Endothelial cell of umbilical vein (primary cell): Measurements from ENCODE around the gene AUTS2. TPM values are rescaled to one million over a fixed set of nuclear protein-coding genes. Genes with fewer than 3 reads are reported as not detected.

Experiments
- BruUV-seq: library from RNA; stranded (reverse); fragments of 400-500 nt; replicated peaks from 2 replicates; lab custom pipeline; 2021; lab: Mats Ljungman, UMichigan
- CTCF ChIA-PET: fragments of 300-600, 350-600 bp; sonication (Branson Sonifier 250); formaldehyde crosslinking; loops from one replicate; lab custom pipeline; 2021; ENCODE audit warnings: antibody characterized with exemption, inconsistent platforms; lab: Charles Lee
- POLR2A ChIA-PET: fragments of 300-600, 350-600 bp; sonication (Branson Sonifier 250); formaldehyde crosslinking; loops from one replicate; lab custom pipeline; 2021; ENCODE audit warnings: antibody characterized with exemption, inconsistent platforms; lab: Charles Lee
- DNase-seq: peaks from one replicate; pipeline ENCODE4 v3.0.0-alpha.2; 2011; ENCODE audit warnings: low read depth, low spot score
- FAIRE-seq: peaks from 2 replicates; lab custom pipeline; 2011; peaks lifted over from hg19 to GRCh38; lab: Jason Lieb, UNC
- H2AFZ ChIP-seq: 2 replicates; pipeline ENCODE4 v1.6.0; 2012; ENCODE audit warnings: low read depth, low read length, control low read depth, inconsistent platforms
- H3K27ac ChIP-seq: 2 replicates; pipeline ENCODE4 v1.5.1; 2011; ENCODE audit warnings: low read depth, mild to moderate bottlenecking, control low read depth, low read length, moderate library complexity; ENCODE audit not compliant: insufficient read depth
- H3K27me3 ChIP-seq, 2 experiments: 2 replicates each; pipeline versions ENCODE4 v1.6.0 to v1.6.1; 2011; ENCODE audit warnings: low read length in 2 of 2, mixed read lengths in 1 of 2; ENCODE audit not compliant: control insufficient read depth in 2 of 2, insufficient read depth in 2 of 2
- H3K36me3 ChIP-seq, 2 experiments: 2 replicates in 1 of 2; 3 replicates in 1 of 2; pipeline ENCODE4 v1.5.1; 2011; ENCODE audit warnings: low read length in 2 of 2, mild to moderate bottlenecking in 1 of 2, moderate library complexity in 1 of 2; ENCODE audit not compliant: control insufficient read depth in 2 of 2, insufficient read depth in 2 of 2; ENCODE audit errors: extremely low read depth in 1 of 2
- H3K4me1 ChIP-seq: 3 replicates; pipeline ENCODE4 v1.5.1; 2011; ENCODE audit warnings: mild to moderate bottlenecking, low read length; ENCODE audit not compliant: control insufficient read depth, insufficient read depth; ENCODE audit errors: extremely low read depth
- H3K4me2 ChIP-seq: 2 replicates; pipeline ENCODE4 v1.6.1; 2011; ENCODE audit warnings: low read length, control low read depth, mixed read lengths; ENCODE audit not compliant: insufficient read depth
- H3K4me3 ChIP-seq, 3 experiments: fragments of 200-600 bp in 1 of 3; sonication (generic), shearing (Covaris generic) in 1 of 3; replicated peaks in 1 of 3; 2 replicates each; pipeline ENCODE4 v1.5.1; 2011 to 2016; ENCODE audit warnings: control low read depth in 3 of 3, low read length in 3 of 3, mild to moderate bottlenecking in 2 of 3, inconsistent platforms in 1 of 3, low read depth in 1 of 3, moderate library complexity in 1 of 3; ENCODE audit not compliant: insufficient read depth in 1 of 3
- H3K79me2 ChIP-seq: 2 replicates; pipeline ENCODE4 v1.6.0; 2012; ENCODE audit warnings: low read length, inconsistent platforms; ENCODE audit not compliant: control insufficient read depth, insufficient read depth
- H3K9ac ChIP-seq: replicated peaks from 2 replicates; pipeline ENCODE3; 2011; ENCODE audit warnings: low read length, control low read depth; ENCODE audit not compliant: insufficient read depth; ENCODE audit errors: extremely low read depth
- H3K9me1 ChIP-seq: replicated peaks from 3 replicates; pipeline ENCODE4 v1.6.0; 2011; ENCODE audit warnings: mild to moderate bottlenecking, low read length; ENCODE audit not compliant: control insufficient read depth, insufficient read depth; ENCODE audit errors: extremely low read depth
- H3K9me3 ChIP-seq: replicated peaks from 2 replicates; pipeline ENCODE4 v1.5.1; 2012; ENCODE audit warnings: low read length, inconsistent platforms; ENCODE audit not compliant: control insufficient read depth, insufficient read depth
- H4K20me1 ChIP-seq: replicated peaks from 2 replicates; pipeline ENCODE3; 2011; ENCODE audit warnings: mild to moderate bottlenecking, low read length; ENCODE audit not compliant: control insufficient read depth, insufficient read depth; ENCODE audit errors: extremely low read depth
- EZH2 ChIP-seq: IDR thresholded peaks from 2 replicates; pipeline ENCODE4 v1.6.1; 2012; ENCODE audit warnings: borderline replicate concordance, low read depth, mild to moderate bottlenecking, moderate library complexity, low read length, inconsistent platforms; ENCODE audit not compliant: severe bottlenecking
- FOS ChIP-seq: IDR thresholded peaks from 2 replicates; pipeline ENCODE4 v1.6.1; 2011; ENCODE audit warnings: mild to moderate bottlenecking, low read length, moderate library complexity, borderline replicate concordance; ENCODE audit not compliant: insufficient read depth
- GATA2 ChIP-seq: IDR thresholded peaks from 2 replicates; pipeline ENCODE4 v1.7.0; 2011; ENCODE audit warnings: low read depth, mild to moderate bottlenecking, moderate library complexity, mixed read lengths, low read length; ENCODE audit not compliant: insufficient read length, insufficient read depth
- JUN ChIP-seq: IDR thresholded peaks from 2 replicates; pipeline ENCODE4 v1.6.1; 2011; ENCODE audit warnings: borderline replicate concordance, low read depth; ENCODE audit not compliant: insufficient read length, insufficient read depth
- MYC ChIP-seq: IDR thresholded peaks from one replicate; pipeline ENCODE4 v1.6.1; 2011; ENCODE audit warnings: mild to moderate bottlenecking, low read depth, low read length
- POLR2A ChIP-seq: IDR thresholded peaks from 2 replicates; pipeline ENCODE4 v1.6.1; 2012; ENCODE audit warnings: low read depth, mild to moderate bottlenecking, control low read depth, low read length
- POLR2AphosphoS5 ChIP-seq: IDR thresholded peaks from 2 replicates; pipeline ENCODE4 v1.6.1; 2012; ENCODE audit warnings: low read depth, mild to moderate bottlenecking, control low read depth, low read length, moderate library complexity; ENCODE audit not compliant: insufficient read depth
- dilution Hi-C: fragments of 300-500 bp; cut with MboI; formaldehyde crosslinking; loops from one replicate; pipeline ENCODE4 v1.15.0; 2019; ENCODE audit warnings: low sequenced_read_pairs; ENCODE audit not compliant: extremely low pct_ligation_motif_present
- intact Hi-C: fragments of 100-400 bp; cut with micrococcal nuclease; formaldehyde crosslinking; loops from one replicate; pipeline ENCODE4 v1.10.0; 2022
- polyA plus RNA-seq, 4 experiments: library from polyadenylated mRNA; depleted of rRNA in 3 of 4; stranded (reverse) in 3 of 4; unstranded in 1 of 4; fragments of >200 nt; gene quantifications; 2 replicates each; pipeline versions ENCODE4 v1.2.1 to v1.2.3, GENCODE V29; 2011 to 2012; ENCODE audit warnings: missing spikeins in 1 of 4
- total RNA-seq: library from RNA; stranded (reverse); gene quantifications from 2 replicates; pipeline ENCODE4 v1.2.3, GENCODE V29; 2021
- TF ChIP-seq, protein P1 (sequence below): IDR thresholded peaks from 2 replicates; pipeline ENCODE4 v1.6.1; 2011; ENCODE audit not compliant: insufficient read depth, insufficient read length
- TF ChIP-seq, protein P2 (sequence below), 2 donors: IDR thresholded peaks; 1 replicate in 1 of 2; 2 replicates in 1 of 2; pipeline ENCODE4 v1.5.1; 2011; ENCODE audit warnings: low read length in 2 of 2, mild to moderate bottlenecking in 2 of 2, moderate library complexity in 2 of 2, control low read depth in 1 of 2, inconsistent platforms in 1 of 2, low read depth in 1 of 2; ENCODE audit not compliant: insufficient read depth in 1 of 2; ENCODE audit errors: extremely low read depth in 1 of 2

AUTS2 gene
- total and polyA plus RNA-seq, 2 donors (not counting 3 experiments of a cell fraction or from before 2014, with no cell fraction given), result 0.59 to 8.0 TPM

DNA sequence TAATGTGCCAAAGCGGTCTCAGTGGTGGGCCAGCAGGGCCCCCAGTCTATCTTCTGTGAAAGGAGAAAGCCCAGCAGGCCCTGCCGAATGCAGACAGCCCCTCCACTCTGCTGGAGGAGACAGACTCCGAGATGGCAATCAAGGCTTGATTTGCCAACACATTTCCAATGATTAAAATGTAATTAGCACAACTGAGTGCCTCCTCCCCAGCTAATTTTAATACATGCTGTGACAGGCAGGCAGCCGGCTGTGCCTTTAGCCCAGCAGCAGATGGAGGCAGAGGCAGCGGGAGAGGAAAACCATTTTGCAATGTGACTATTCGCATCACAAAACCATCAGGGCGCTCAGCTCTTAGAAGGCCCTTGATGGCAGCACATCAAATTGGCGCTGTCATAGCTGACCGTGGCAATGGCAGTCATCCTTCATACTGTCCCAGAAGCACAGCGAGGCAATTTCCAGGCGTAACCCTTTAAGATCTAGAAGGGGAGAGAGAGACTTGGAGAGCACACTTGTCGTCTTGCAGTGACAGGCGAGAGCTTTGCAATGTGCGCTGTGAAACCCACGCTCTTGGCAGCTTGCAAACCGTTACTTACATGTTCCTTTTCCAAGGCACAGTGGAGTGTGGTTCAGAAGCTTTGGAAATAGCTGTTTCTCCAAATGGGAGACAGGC, 818.8 kb downstream of the AUTS2 start:
- Histone ChIP-seq H3K9me3 (no peaks in the 10 kb centered on the region), H3K36me3 (no peaks in the 10 kb centered on the region), H3K4me1 (no peaks in the 10 kb centered on the region), H3K9me1 (no peaks in the 10 kb centered on the region), H2AFZ (no peak overlapping the region), H3K9ac (no peak overlapping the region), H3K27ac (no peak overlapping the region), H4K20me1 (no peaks in the 10 kb centered on the region), H3K4me2 (no peak overlapping the region), H3K4me3 (no peak overlapping the region), H3K79me2 (no peaks in the 10 kb centered on the region), H3K27me3 (no peaks in the 10 kb centered on the region)
- dilution Hi-C loops, result no loop called here
- TF ChIP-seq, protein P1, sequence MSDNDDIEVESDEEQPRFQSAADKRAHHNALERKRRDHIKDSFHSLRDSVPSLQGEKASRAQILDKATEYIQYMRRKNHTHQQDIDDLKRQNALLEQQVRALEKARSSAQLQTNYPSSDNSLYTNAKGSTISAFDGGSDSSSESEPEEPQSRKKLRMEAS, result no peak
- TF ChIP-seq JUN, result no peak
- TF ChIP-seq EZH2, result no peak
- TF ChIP-seq, protein P2, sequence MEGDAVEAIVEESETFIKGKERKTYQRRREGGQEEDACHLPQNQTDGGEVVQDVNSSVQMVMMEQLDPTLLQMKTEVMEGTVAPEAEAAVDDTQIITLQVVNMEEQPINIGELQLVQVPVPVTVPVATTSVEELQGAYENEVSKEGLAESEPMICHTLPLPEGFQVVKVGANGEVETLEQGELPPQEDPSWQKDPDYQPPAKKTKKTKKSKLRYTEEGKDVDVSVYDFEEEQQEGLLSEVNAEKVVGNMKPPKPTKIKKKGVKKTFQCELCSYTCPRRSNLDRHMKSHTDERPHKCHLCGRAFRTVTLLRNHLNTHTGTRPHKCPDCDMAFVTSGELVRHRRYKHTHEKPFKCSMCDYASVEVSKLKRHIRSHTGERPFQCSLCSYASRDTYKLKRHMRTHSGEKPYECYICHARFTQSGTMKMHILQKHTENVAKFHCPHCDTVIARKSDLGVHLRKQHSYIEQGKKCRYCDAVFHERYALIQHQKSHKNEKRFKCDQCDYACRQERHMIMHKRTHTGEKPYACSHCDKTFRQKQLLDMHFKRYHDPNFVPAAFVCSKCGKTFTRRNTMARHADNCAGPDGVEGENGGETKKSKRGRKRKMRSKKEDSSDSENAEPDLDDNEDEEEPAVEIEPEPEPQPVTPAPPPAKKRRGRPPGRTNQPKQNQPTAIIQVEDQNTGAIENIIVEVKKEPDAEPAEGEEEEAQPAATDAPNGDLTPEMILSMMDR (IDR thresholded peaks at IDR 0.05; ENCODE audit: extremely low read depth in 1 of 2, insufficient read depth in 1 of 2, low read depth in 1 of 2, low read length in 2 of 2), result no peak
- TF ChIP-seq GATA2, result no peak
- TF ChIP-seq POLR2AphosphoS5, result no peak
- no peak for TF ChIP-seq POLR2A
- TF ChIP-seq FOS, result no peak
- TF ChIP-seq MYC, result no peak
- FAIRE-seq, result no peak
- BruUV-seq, result no TSS peak
- POLR2A ChIA-PET, result no interaction called here
- CTCF ChIA-PET, result no interaction called here
- no peak for DNase-seq
- intact Hi-C loops, result no loop called here
